C4-2B (cell line): Measurements from ENCODE around the gene TMEM163.

Experiments used
- H3K27ac ChIP-seq: fragments of 450-650 bp; 2 replicates; pipeline ENCODE4 v1.5.1; 2017
- ZFX ChIP-seq: fragments of 450-650 bp; IDR thresholded peaks from 2 replicates; pipeline ENCODE4 v1.6.1; 2017
- TF ChIP-seq, protein P1 (sequence below): fragments of 450-650 bp; conservative IDR thresholded peaks from 2 replicates; pipeline ENCODE4 v1.5.1; 2017; ENCODE audit warnings: mild to moderate bottlenecking

Gene TMEM163

DNA sequence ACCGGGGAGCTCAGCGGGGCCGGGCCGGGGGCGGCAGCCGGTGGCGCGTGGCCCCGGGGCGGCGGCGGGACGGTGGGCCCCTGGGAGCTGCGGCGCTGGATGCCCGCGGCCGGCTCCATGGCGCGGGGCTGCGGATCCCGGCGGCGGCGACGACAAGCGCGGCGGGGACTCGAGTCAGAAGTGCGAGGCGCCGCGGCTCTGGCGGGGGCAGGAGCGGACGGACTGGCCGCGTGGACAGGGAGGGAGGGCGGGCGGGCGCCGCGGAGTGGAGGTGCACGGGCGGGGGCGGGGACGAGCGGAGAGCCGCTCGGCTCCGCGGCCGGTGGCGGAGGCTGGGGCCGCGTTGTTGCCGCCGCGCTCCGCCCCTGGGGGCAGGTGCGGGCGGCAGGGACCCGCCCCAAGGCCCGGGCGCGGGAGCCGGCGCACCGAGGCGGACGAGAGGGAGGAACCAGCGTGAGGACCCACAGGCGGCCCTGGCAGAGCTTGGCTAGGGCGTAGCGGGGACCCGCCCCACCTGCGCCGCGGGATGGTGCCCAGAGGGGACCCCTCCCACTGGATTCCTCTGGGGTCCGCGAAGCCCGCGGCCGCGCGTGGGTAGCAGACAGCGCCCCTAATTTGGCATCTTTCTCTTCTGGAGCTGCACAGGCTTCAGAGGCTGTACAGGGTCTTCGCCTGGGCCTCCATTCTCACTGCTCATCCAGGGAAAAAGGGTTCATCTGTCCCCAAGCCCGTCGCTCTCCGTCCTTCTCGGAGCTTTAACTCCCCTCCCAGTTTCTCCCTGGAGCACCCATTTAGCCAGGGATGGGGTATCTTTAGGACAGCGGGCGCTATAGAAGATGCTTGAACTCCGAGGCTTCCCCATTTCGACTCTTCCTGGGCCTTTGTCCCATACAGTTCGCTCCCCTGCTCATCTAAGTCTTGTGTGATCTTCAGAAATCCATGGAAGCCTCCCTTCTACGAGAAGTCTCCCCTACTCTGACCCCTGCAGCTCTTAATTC is at the start of gene TMEM163:
Gene TMEM163, minus strand, starts transcription at position 184 of the 998 bp plus-strand sequence.
- H3K27ac ChIP-seq = no peak within 1 kb of the TSS; the same call in 1 of the 2 replicates
- TF ChIP-seq, protein P1, sequence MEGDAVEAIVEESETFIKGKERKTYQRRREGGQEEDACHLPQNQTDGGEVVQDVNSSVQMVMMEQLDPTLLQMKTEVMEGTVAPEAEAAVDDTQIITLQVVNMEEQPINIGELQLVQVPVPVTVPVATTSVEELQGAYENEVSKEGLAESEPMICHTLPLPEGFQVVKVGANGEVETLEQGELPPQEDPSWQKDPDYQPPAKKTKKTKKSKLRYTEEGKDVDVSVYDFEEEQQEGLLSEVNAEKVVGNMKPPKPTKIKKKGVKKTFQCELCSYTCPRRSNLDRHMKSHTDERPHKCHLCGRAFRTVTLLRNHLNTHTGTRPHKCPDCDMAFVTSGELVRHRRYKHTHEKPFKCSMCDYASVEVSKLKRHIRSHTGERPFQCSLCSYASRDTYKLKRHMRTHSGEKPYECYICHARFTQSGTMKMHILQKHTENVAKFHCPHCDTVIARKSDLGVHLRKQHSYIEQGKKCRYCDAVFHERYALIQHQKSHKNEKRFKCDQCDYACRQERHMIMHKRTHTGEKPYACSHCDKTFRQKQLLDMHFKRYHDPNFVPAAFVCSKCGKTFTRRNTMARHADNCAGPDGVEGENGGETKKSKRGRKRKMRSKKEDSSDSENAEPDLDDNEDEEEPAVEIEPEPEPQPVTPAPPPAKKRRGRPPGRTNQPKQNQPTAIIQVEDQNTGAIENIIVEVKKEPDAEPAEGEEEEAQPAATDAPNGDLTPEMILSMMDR = no peak
- TF ChIP-seq ZFX = no peak

DNA sequence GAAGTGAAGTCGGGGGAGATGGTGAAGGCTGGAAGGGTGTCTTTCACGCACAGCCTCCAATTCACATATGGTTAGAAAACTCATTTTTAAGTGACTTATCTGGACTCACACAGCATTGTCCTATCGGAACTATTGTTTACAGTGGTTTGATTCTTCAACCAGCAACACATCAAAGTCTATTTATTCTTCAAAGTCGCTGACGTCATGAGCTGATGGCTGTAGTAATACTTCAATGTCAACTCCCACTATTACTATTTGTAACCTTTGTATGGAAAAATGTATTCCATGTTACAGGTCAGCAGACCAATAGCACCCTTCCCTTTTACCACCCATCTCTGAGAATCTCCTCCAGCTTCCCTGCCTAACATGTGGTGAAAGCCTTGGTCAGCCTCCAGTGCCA is 47.8 kb upstream of the TMEM163 start:
- H3K27ac ChIP-seq = no peak overlapping the region
- TF ChIP-seq ZFX = no peak
- TF ChIP-seq, protein P1 = no peak

DNA sequence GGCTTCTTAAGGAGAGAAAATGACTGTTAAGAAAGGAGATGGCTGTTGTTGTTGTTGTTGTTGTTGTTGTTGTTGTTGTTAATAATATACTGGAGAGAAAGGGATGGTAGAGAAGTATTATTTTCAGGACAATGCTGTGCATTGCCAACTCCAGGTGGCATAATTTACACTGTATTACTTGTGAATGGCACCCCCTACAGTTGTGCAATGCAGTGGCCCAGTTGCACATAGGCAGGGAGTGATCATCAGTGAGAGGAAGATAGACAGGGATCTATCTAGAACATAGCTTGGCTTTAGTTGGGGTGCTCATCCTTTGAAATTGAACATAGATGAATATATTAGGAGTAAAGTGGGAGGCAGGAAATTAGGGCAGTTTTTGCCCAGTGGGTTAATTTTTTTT is 47.2 kb upstream of the TMEM163 start:
- TF ChIP-seq ZFX = no peak
- TF ChIP-seq, protein P1 = no peak
- no peak overlapping the region for H3K27ac ChIP-seq

DNA sequence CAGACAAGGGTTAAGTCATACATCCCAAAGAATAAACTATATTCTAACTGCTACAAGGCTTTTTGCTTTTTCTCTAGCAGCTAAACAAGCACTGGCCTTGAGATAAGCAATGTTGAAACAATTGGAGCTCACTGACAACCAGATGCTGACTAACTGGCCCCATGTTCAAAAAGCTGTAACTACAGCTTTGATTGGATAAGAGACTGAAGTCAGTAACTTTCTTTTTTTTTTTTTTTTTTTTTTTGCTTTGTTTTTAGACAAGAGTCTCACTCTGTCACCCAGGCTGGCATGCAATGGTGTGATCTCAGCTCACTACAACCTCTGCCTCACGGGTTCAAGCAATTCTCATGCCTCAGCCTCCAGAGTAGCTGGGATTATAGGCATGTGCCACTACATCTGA is 45.4 kb upstream of the TMEM163 start:
- no peak overlapping the region for H3K27ac ChIP-seq
- TF ChIP-seq, protein P1 = no peak
- no peak for TF ChIP-seq ZFX

DNA sequence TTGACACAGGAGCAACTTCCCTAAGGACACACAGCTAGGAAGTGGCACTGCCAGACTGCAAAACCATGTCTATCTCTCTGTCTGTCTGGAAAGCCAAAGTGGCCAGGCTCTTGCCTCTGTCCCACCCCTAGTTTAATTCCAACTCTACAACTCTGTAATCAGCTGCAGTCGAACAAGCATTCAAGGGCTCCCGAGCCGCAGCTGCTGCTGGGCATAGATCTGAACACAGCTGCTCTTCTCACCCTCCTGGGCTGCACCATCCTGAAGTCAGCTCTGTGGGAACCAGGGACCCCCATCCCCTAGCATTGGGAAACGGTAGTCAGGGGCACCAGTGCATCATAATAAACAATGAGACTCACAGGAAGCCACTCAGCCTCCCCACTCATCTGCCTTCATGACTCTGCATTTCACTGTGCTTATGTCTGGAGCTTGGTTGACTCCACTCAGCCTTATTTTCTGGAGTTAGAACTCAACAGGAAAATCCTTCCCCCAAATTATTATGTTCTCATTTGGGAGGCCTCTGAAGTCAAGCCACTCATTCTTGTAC is 44.4 kb upstream of the TMEM163 start:
- no peak overlapping the region for H3K27ac ChIP-seq
- TF ChIP-seq, protein P1 = no peak
- TF ChIP-seq ZFX = no peak

DNA sequence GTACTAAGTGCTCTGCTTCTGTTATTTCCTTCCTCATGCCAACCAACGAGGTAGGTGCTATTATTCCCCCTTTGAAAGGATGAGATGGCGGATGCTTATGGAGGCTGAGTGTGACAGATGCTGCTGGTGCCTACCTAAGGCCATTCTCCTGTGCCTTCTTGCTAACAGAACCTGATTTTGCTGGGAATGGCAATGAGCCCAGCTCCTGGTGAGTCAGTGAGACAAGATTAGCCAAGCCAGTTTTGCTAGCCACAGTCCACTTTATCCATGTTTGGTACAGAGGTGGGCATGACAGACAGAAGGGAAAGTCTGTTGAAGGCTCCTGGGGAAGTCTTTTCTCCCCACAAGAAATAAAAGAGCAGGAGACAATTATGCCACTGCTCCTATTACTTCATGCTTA is 43.7 kb upstream of the TMEM163 start:
- no peak overlapping the region for H3K27ac ChIP-seq

More for the DNA sequence above, 43.7 kb upstream of the TMEM163 start:
- TF ChIP-seq, protein P1 = no peak
- TF ChIP-seq ZFX = no peak
